Ramos (cell line): ENCODE measurements around the gene DDX49.
"Not testable (repeated sequence)": the region's sequence is repeated elsewhere in the genome, so short reads cannot be mapped to it uniquely, and the experiment has no call there.

Experiments used
- in situ Hi-C: fragments of 300-500 bp; cut with MboI; formaldehyde crosslinking; loops from one replicate; pipeline ENCODE4 v1.14.3; 2022; ENCODE audit warnings: low sequenced_read_pairs; ENCODE audit not compliant: unreplicated experiment

DDX49 gene

GRCh38 chr19:18895038-18895823 lies 24.3 kb upstream of the DDX49 start:
- in situ Hi-C loops, result no loop called here

- in situ Hi-C loops, result no loop called here
Measured at GRCh38 chr19:18895824-18896341, 23.6 kb upstream of the DDX49 start, which contains the start of gene CERS1. CERS1 (minus strand) TSS chr19:18896158; CDS start chr19:18896072, 86 bp downstream.

GRCh38 chr19:18896421-18896841 lies 23.1 kb upstream of the DDX49 start:
- in situ Hi-C loops, result no loop called here

- in situ Hi-C loops, result no loop called here
Measured at GRCh38 chr19:18897094-18898029, 22.2 kb upstream of the DDX49 start.

- in situ Hi-C loops, result no loop called here
Measured at GRCh38 chr19:18898081-18898606, 21.4 kb upstream of the DDX49 start.

GRCh38 chr19:18898607-18899408 lies 20.7 kb upstream of the DDX49 start:
- in situ Hi-C loops, result no loop called here

GRCh38 chr19:18899624-18900560 lies 19.6 kb upstream of the DDX49 start:
- in situ Hi-C loops, result no loop called here

GRCh38 chr19:18900700-18901481 lies 18.6 kb upstream of the DDX49 start:
- in situ Hi-C loops, result no loop called here

- in situ Hi-C loops, result no loop called here
Measured at GRCh38 chr19:18901491-18901890, 18.0 kb upstream of the DDX49 start.

GRCh38 chr19:18902519-18902918 lies 17.0 kb upstream of the DDX49 start:
- in situ Hi-C loops, result not testable (repeated sequence)

- in situ Hi-C loops, result no loop called here
Measured at GRCh38 chr19:18903156-18904037, 16.1 kb upstream of the DDX49 start.

- in situ Hi-C loops, result no loop called here
Measured at GRCh38 chr19:18904334-18905057, 15.0 kb upstream of the DDX49 start.

- in situ Hi-C loops, result no loop called here
Measured at GRCh38 chr19:18905058-18905456, 14.5 kb upstream of the DDX49 start.

GRCh38 chr19:18905513-18906236 lies 13.8 kb upstream of the DDX49 start:
- in situ Hi-C loops, result no loop called here

- in situ Hi-C loops, result no loop called here
Measured at GRCh38 chr19:18906605-18907519, 12.7 kb upstream of the DDX49 start.
